Activated naive CD8-positive, alpha-beta T cell treated with anti-CD3 and anti-CD28 coated beads, Interleukin-2, amount 10 ng/mL, durations not matched to agents 7 days and 5 days (primary cell): Measurements from ENCODE around the gene TTC31. TPM values are rescaled to one million over a fixed set of nuclear protein-coding genes. Genes with fewer than 3 reads are reported as not detected.
A peak's percentile ranks its signal among the peaks of the same experiment; 100 is the strongest.

Experiments
- ATAC-seq: fragments of 150-1000 bp; cut with Tn5 transposase; one replicate; pipeline ENCODE4 v1.10.0; 2021; ENCODE audit warnings: low read depth, moderate library complexity
- POLR2A ChIA-PET: fragments of 350-600 bp; sonication (Branson Sonifier 250); formaldehyde crosslinking; loops from one replicate; lab custom pipeline; 2021; ENCODE audit warnings: antibody characterized with exemption; lab: Charles Lee
- DNase-seq: peaks from one replicate; pipeline ENCODE4 v3.0.0; 2021
- H3K27ac Mint-ChIP-seq: one replicate; pipeline ENCODE4 v1.8.0; 2022; ENCODE audit warnings: mild to moderate bottlenecking, mixed read lengths
- H3K27me3 Mint-ChIP-seq: one replicate; pipeline ENCODE4 v1.8.0; 2022; ENCODE audit warnings: mild to moderate bottlenecking, moderate library complexity, mixed read lengths
- H3K36me3 Mint-ChIP-seq: one replicate; pipeline ENCODE4 v1.8.0; 2021; ENCODE audit warnings: mild to moderate bottlenecking, mixed read lengths
- H3K4me1 Mint-ChIP-seq: one replicate; pipeline ENCODE4 v1.8.0; 2021; ENCODE audit warnings: mixed read lengths
- H3K4me3 Mint-ChIP-seq: one replicate; pipeline ENCODE4 v1.8.0; 2022; ENCODE audit warnings: mild to moderate bottlenecking, moderate library complexity, mixed read lengths
- H3K9me3 Mint-ChIP-seq: one replicate; pipeline ENCODE4 v1.8.0; 2021; ENCODE audit warnings: mixed read lengths
- total RNA-seq, 2 experiments: library from RNA; stranded (reverse); gene quantifications; one replicate each; pipeline ENCODE4 v1.2.3, GENCODE V29; 2021

The TTC31 gene
- total RNA-seq, 2 experiments from 2014 or later = 44.1 to 46.2 TPM

DNA sequence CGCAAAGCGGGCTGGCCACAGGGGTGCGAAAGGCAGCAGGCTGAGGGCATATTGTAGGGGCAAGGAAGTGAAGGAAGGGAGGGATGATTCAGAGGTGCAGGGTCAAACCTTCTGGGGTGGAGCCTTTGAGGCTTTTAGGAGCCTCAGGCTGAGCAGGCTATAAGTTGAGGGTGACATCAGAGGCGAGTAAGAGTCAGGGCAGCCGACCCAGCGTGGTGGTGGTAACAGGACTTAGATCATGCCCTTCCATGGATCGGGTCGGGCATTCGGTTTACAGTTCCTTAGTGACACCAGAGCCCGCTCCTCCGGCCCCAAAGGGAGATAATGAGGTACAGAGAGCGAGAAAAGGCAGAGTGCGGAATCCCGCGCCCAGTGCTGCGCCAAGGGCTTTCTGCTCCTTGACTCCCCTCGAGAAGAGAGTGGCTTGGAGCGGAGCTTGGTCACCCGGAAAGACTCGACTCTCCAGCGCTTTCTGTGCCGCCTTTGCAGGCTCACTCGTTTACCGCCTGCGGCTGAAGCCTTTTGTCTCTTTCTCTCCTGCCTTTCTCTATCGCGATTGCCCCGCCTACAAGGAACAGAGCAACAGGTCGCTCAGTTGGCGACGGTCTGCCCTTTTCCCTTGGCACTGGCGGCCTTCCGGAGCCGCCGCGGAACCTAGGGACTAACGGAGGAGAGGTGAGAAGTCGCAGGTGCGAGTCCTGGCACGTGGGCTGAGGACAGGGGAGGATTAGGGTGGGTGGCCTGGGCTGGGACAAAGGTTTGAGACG, 15.8 kb downstream of the TTC31 start:
- Mint-ChIP-seq H3K4me3 (peak overlapping the region; percentile 87), H3K36me3 (peaks cover 2% of the 10 kb centered on the region), H3K27ac (peak overlapping the region; percentile 42), H3K9me3 (no peaks in the 10 kb centered on the region), H3K27me3 (peaks cover 54% of the 10 kb centered on the region), H3K4me1 (peaks cover 26% of the 10 kb centered on the region)
- peak; percentile 61 for DNase-seq
- POLR2A ChIA-PET = interaction anchor here (1.2 to 3.2 kb wide), 5 partner anchors 8 to 31 kb away, joined by 4 to 12 read pairs (median 8); partner anchors contain the start of genes AUP1, CCDC142, HTRA2 and PCGF1
- peak; percentile 40 for ATAC-seq

DNA sequence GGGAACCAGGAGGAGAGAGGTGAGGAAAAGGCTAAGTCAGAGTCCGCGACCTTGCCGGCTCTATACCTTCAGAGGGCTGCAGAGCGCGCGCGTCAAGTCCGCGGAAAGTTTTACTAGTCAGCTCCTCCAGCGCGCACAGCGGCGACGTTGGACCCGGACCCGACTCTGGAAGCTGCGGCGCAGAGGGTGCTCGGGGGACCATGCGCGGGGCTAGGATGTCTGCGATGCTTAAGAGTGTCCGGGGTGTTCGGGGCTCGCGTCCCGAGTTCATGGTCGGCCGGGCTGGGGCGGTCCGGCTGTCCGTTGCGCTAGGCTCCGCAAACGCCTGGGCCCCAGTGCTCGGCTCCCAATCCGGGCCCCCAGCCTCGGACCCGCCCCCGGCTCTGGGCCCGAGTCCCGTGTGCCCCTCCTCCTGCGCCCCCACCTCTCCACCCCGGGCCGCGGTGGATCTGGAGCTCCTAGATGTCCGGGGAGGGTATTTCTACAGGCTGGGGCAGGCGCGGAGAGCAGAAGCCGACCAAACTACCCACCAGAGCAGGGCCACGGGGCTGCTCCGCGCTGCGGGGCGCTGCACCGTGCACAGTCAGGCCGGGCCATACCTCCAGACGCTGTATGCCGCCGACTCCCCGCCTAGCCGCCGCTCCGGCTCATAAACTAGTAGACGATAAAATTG, 16.5 kb downstream of the TTC31 start, which contains the start of gene LBX2:
Gene LBX2, minus strand, starts transcription at position 337 of the 673 bp plus-strand sequence. Its CDS starts 66 bp downstream, at position 271.
- POLR2A ChIA-PET = interaction anchor here (0.7 to 3.2 kb wide), 4 partner anchors 16 to 30 kb away, joined by 3 to 12 read pairs (median 6); partner anchors contain the start of genes AUP1, CCDC142, HTRA2 and TTC31
- peak; percentile 46 for DNase-seq
- peak; percentile 12 for ATAC-seq

DNA sequence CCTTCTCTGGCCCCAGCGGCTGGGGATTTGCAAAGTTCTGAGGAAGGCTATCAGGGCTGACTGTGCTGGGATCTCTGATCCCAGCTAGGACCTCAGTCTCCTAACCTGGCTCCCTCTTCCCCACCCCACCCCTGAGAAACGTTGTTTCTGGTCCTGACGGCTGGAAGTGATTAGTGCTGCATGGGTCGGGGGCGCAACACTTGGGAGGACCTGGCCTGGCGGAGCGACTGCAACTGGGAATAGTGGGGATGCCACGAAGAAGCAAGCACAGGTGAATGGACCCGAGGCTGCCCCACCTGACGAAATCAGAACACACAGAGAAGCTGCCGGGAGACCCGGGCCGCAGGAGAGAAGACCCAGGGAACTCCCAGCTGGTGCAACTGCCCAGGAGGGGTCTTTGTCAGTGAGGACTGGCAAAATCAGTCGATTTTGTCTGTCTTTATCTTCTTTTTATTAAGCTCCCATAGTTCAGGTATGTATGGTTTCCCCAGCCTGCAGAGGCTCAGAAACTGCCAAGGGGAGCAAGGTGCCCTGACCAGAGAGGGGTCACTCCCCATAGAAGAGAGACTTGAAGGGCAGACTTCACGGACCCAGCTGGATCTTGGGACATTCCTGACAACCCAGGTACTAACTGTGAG, 17.2 kb downstream of the TTC31 start:
- ATAC-seq (no peak), DNase-seq (no peak)
- H3K27me3 Mint-ChIP-seq = peaks cover 54% of the 10 kb centered on the region
- no peaks in the 10 kb centered on the region for H3K9me3 Mint-ChIP-seq
- peak overlapping the region; percentile 25 for H3K4me3 Mint-ChIP-seq
- H3K36me3 Mint-ChIP-seq = peaks cover 8% of the 10 kb centered on the region
- H3K4me1 Mint-ChIP-seq = peaks cover 32% of the 10 kb centered on the region
- POLR2A ChIA-PET = interaction anchor here (0.7 to 3.2 kb wide), 7 partner anchors 12 to 86 kb away, joined by 3 to 12 read pairs (median 4); partner anchors contain the start of genes AUP1, CCDC142, HTRA2 and TTC31
- H3K27ac Mint-ChIP-seq = no peak overlapping the region

More for the DNA sequence above, 16.5 kb downstream of the TTC31 start, which contains the start of gene LBX2:
- H3K4me1 Mint-ChIP-seq = peaks cover 27% of the 10 kb centered on the region
- H3K9me3 Mint-ChIP-seq = no peaks in the 10 kb centered on the region
- H3K27ac Mint-ChIP-seq = peak within 1 kb of the TSS; percentile 42
- H3K27me3 Mint-ChIP-seq = peaks cover 54% of the 10 kb centered on the region
- H3K4me3 Mint-ChIP-seq = peak within 1 kb of the TSS; percentile 87
- H3K36me3 Mint-ChIP-seq = peaks cover 2% of the 10 kb centered on the region

DNA sequence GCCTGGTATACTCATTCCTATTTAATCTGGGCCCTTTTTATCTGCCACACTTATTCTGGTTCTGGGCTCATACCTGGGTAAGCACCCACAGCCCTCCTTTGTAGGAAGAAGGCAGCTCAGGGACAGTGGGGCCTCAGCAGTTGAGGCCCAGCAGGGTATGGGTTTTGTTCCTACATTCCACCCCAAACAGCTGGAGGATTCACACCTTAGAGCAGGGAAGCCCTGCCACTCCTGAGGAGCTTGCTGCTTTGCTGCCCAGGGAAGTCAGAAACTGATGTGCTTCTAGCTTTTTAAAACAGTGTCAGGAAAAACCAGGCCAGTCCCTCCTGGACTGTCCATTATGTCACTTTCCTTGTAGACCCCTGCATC, 17.7 kb downstream of the TTC31 start:
- Mint-ChIP-seq H3K4me3 (no peak overlapping the region), H3K9me3 (no peaks in the 10 kb centered on the region), H3K27ac (no peak overlapping the region), H3K36me3 (peaks cover 9% of the 10 kb centered on the region), H3K4me1 (peaks cover 36% of the 10 kb centered on the region), H3K27me3 (peaks cover 54% of the 10 kb centered on the region)
- ATAC-seq (no peak), DNase-seq (no peak)
- POLR2A ChIA-PET = interaction anchor here (0.8 to 3.2 kb wide), 5 partner anchors 12 to 85 kb away, joined by 4 to 12 read pairs (median 4); partner anchors contain the start of genes AUP1, CCDC142, HTRA2 and TTC31

DNA sequence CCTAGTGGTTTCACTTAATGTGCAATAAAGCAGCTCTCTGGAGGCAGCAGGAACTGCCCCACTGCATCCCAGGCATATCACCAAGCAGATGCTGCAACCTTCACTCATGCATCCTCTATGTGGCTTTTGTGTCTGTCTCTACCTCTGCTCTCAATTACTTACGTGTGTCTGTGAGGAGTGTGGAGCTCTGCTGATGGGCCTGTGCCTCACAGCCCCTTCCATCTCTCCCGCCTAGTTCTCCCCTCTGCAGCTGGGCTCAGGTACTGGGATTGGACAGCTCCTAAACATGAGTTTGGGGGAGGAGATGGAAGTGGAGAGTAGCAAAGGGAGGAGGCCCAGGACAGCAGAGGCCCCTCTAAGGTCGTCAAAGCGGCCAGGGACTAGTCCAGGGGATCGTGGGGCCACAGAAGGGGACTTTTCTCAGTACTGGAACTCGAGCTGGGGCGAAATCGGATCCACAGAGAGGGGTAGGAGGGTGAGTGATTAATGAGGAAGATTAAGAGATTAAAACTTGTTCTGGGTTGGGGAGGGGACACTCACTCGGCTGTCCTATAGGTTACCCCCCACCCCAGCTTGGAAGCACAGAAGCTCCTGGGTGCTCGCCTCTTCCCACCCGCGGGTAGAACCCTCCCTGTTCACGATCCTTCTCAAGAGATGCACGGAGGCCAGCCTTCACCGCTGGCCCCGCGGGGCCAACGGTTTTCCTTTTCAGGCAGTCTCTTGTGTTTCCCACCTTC, 18.6 kb downstream of the TTC31 start:
- DNase-seq (no peak), ATAC-seq (no peak)
- H3K4me1 Mint-ChIP-seq = peaks cover 41% of the 10 kb centered on the region
- peaks cover 54% of the 10 kb centered on the region for H3K27me3 Mint-ChIP-seq
- no peak overlapping the region for H3K27ac Mint-ChIP-seq
- no peaks in the 10 kb centered on the region for H3K9me3 Mint-ChIP-seq
- peaks cover 10% of the 10 kb centered on the region for H3K36me3 Mint-ChIP-seq
- H3K4me3 Mint-ChIP-seq = peak overlapping the region; percentile 79
- POLR2A ChIA-PET = interaction anchor here (1.1 to 1.8 kb wide), 4 partner anchors 11 to 110 kb away, joined by 3 to 8 read pairs (median 4); partner anchors contain the start of genes AUP1 and HTRA2

DNA sequence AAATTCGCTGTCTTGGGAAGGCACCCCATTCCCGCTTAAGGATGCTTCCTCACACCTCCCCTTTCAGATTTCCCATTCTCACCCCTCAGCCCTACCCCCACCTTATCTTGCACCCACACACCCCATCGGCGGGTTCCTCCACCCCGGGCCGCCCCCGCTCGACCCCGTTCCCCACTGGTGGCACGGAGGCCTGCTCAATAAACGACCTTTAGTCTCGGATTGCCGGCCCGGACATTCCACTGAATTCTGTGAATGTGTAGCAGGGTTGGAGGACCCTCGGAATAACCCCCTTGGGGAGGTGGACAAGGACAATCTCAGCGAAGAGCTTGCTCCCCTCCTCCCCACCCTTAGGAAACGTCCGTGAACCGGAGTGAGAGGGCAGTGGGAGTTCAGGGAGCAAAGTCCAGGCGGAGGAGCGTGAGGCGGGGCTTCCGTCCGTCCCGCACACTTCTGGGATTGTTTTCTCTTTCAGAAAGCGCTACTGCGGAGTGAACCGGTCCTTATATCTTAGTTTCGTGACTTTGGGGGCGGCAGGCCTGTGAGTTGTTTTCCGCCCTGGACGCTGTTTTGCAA, 19.4 kb downstream of the TTC31 start:
- H3K27me3 Mint-ChIP-seq = peaks cover 52% of the 10 kb centered on the region
- no peak for DNase-seq
- H3K4me3 Mint-ChIP-seq = peak overlapping the region; percentile 79
- no peak for ATAC-seq
- peaks cover 44% of the 10 kb centered on the region for H3K4me1 Mint-ChIP-seq
- POLR2A ChIA-PET = interaction anchor here (1.2 to 2.2 kb wide), 3 partner anchors 20 to 111 kb away, joined by 3 to 14 read pairs (median 8); partner anchors contain the start of genes AUP1, CCDC142, HTRA2 and TTC31
- H3K27ac Mint-ChIP-seq = peak overlapping the region; percentile 20
- H3K36me3 Mint-ChIP-seq = peaks cover 13% of the 10 kb centered on the region
- H3K9me3 Mint-ChIP-seq = no peaks in the 10 kb centered on the region

DNA sequence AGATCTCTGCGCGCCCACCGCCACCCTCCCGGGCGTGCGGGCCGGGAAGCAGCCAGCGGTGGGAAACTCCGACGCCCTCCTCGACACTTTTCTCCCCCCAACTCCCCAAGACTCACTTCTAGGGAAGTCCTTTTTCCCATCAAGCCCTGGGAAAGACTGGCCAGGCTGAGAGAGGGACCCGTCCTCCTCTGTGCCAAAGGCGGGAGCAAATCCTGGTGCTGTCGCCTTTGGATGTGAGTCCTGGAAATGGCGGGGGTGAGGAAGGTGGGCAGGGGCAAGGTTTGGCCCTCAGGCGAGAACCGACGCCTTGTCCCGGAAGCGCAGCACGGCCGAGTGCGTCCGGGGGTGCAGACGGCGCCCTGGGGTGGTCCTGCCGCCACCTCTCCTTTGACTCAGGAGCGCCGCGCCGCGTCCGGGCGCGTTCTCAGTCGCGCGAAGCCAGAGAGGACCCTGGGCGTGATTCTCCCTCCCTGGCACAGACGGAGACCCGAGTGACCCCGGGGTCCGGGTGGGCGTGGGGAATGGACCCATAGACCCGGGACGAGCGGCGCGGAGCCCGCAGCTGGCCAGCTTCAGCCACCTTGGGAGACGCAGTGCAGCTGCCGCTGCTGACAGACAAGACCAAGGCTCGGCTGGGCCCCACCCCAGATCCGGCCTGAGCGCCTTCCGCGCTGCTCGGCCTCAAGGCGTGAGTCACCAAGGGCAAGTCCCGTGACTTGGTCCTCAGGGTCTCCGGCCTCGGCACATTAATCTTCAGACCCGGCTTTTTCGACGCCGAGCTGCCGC, 20.0 kb downstream of the TTC31 start:
- DNase-seq = peak; percentile 76
- peak; percentile 28 for ATAC-seq
- Mint-ChIP-seq H3K4me1 (peaks cover 40% of the 10 kb centered on the region), H3K27ac (peak overlapping the region; percentile 20), H3K27me3 (peaks cover 46% of the 10 kb centered on the region), H3K4me3 (peak overlapping the region; percentile 79), H3K36me3 (peaks cover 14% of the 10 kb centered on the region), H3K9me3 (no peaks in the 10 kb centered on the region)
- POLR2A ChIA-PET = interaction anchor here (0.9 to 2.2 kb wide), 5 partner anchors 12 to 45 kb away, joined by 3 to 14 read pairs (median 5); partner anchors contain the start of genes CCDC142, MRPL53, TLX2 and TTC31

DNA sequence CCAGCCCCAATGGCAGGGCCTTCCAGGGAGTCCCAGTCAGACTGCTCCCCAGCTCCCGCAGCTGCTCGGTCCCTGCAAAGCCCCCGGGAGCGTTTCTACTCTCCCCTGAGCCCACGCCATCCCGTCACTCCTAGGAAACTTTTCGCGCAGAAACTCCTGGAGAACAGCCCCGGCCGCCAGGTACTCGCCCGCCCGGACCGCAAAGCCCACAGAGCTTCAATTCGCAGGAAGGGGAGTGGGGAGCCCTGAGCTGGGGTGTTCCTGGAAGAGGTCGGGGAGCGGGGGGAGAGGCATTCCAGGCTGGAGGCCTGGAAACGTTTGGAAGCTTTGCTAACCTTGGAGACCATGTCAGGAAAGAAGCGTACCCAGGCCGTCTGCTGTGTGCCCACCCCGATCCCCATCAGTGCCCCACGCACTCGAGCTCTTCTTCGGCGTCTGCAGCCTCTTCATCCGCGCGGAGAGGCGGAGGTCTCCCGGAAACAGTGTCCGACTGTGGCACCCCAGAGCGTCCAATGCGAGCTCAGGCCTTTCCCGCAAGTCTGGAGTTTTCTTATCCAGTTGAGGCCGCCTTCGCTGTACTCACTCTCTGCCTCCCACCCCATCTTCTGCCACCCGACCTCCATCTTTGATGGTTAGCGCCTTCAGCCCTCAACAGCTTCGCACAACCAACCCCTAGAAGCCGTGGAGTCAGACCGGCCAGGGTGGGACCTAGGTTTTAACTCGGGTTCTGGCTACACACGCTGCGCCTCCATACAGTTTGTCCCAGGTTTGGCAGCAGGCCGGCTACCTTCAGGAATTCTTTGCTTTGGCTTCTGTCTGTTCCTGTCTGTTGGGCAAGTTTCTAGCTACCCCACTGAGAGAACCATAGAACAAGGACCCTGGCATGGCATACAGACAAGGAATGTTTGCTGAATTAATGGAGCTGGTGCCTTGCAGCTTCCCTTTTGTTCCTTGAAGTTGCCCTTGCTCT, 20.9 kb downstream of the TTC31 start:
- Mint-ChIP-seq H3K4me3 (peak overlapping the region; percentile 79), H3K27me3 (peaks cover 41% of the 10 kb centered on the region), H3K36me3 (peaks cover 14% of the 10 kb centered on the region), H3K4me1 (peaks cover 39% of the 10 kb centered on the region), H3K27ac (peak overlapping the region; percentile 20), H3K9me3 (no peaks in the 10 kb centered on the region)
- POLR2A ChIA-PET = interaction anchor here (0.9 to 2.2 kb wide), 6 partner anchors 11 to 46 kb away, joined by 3 to 14 read pairs (median 4); partner anchors contain the start of genes CCDC142, MRPL53, TLX2 and TTC31
- DNase-seq = no peak
- ATAC-seq = no peak

DNA sequence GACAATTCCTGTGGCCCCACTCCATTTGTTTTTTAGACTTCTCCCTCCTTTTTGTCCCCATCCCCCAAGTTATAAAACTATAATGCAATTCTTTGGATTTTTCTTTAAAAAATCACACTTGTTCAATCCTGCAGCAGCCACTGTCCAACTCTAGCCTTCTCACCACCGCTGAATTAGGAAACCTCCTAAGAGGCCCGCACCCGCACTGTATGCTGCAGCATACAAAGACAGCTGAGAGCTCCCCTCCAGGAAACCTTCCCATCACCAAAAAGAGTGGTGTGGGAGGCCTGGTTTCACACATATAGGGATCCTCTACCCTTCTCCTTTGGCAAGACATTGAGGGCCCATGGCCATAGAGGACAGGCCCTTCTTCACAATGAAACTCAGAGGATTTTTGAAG, 21.7 kb downstream of the TTC31 start:
- no peak for DNase-seq
- no peak for ATAC-seq
- Mint-ChIP-seq H3K4me1 (peaks cover 34% of the 10 kb centered on the region), H3K9me3 (no peaks in the 10 kb centered on the region), H3K27ac (no peak overlapping the region), H3K36me3 (peaks cover 14% of the 10 kb centered on the region), H3K4me3 (peak overlapping the region; percentile 12), H3K27me3 (peaks cover 36% of the 10 kb centered on the region)
- POLR2A ChIA-PET = interaction anchor here (0.5 to 2.1 kb wide), 4 partner anchors 10 to 86 kb away, joined by 3 to 8 read pairs (median 3); partner anchors contain the start of genes MRPL53 and TLX2

DNA sequence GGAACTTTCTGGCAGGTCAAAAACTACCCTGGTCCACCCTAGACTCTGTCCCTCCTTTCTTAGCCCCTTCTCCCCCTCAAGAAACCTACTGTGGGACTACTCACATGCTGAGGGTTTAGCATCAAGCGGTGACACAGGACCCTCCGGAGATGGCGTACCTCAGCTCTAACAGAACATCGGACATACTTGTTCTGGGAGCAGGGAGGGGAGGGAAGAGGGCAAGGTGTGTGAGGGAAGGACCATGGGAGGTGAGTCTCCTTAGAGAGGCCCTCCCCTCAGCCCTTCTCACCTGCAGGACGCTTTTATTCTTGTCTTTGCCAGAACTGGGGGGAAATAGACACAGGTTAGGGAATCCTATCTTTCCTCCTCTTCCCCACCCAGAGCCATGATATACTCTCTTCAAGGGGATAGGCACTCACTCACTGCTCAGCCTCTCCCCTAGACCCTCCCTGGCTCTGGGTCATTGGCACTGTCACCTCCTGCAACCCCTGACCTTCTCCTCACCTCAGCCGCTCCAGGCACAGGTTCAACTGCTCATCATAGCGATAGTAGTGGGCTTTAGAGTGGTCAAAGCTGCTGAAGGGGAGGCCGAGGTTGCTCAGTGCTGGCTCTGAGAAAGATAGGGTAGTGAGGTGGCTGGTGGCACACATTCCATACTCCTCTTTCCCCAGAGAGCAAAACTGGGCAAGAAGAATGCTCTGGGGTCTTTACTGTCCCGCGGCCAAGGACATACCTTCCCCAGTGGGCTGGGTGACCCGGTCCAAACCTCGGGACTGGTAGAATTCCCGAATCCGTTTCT, 22.8 kb downstream of the TTC31 start:
- Mint-ChIP-seq H3K9me3 (no peaks in the 10 kb centered on the region), H3K4me3 (no peak overlapping the region), H3K27me3 (peaks cover 30% of the 10 kb centered on the region), H3K4me1 (peaks cover 35% of the 10 kb centered on the region), H3K27ac (no peak overlapping the region), H3K36me3 (peaks cover 14% of the 10 kb centered on the region)
- ATAC-seq = no peak
- POLR2A ChIA-PET = interaction anchor here (1.6 to 5.2 kb wide), 3 partner anchors 24 to 47 kb away, joined by 5 to 19 read pairs (median 8); partner anchors contain the start of genes CCDC142, MRPL53, TTC31 and WBP1
- no peak for DNase-seq
